HG02943 (cell line): Measurements from ENCODE around the gene TTC7B.

Experiments
- ATAC-seq: cut with Tn5 transposase; IDR thresholded peaks from one replicate; pipeline ENCODE4 v1.9.1; 2021; ENCODE audit warnings: mild to moderate bottlenecking, low read depth, moderate library complexity; ENCODE audit not compliant: unreplicated experiment

TTC7B gene

GRCh38 chr14:90483571-90483974 lies 332.7 kb downstream of the TTC7B start:
- ATAC-seq: no peak

GRCh38 chr14:90483117-90483516 lies 333.1 kb downstream of the TTC7B start:
- ATAC-seq: no peak

DNA sequence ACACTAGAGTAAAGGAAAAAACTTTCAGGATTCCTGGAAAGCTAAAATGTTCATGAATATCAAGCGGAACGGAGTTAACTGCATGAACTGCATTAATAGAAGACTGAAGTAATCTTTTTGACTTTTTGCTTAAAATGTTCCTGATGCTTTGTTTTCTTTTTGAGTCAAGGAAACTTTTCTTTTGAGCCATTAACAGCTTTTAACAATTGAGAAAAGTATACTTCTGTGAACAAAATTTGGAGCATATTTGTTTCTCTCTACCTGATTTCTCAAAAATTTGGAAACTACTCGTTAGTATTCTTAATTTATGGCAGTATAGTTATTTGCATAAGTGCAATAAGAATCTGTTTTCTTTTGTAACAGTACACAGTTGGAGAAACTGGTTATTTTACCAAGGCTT lies 340.9 kb downstream of the TTC7B start:
- ATAC-seq: no peak
